Measurements from ENCODE around the gene CDSN.

The CDSN gene

DNA sequence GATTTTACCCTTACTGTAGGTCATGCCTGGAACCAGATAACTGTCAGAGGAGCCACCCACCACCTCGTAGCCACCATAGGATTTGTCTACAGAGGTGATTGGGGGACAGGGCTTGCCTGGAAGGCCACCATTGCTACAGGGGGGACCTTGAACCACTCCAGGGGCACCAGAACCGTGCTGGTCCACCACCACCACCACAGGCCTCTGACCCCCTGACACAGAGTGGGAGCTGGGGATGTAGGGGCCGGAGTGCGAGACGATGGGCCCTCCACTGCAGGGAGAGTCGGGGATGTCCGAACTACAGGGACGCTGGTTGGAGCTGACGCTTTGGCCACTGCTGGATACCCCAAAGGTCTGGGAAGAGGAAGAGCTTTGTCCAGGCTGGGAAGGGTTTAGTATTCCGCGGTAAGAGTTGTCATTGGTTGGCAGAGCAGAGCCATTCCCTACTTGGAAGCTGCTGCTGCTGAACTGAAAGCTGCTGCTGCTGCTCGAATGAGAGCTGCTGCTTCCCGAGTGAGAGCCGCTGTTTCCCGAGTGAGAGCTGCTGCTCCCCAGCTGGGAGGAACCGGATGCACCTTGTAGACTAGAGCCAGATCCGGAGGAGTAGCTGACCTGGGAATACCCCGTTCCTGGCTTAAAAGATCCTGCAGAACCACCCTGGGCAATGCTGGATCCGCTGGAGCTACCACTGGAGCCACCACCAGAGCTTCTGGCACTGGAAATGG, 3.4 kb downstream of the CDSN start:
- DNase-seq (ENCODE audit: low read depth in 4 of 4, low spot score in 1 of 4): no peak

- no peak for DNase-seq (ENCODE audit: low read depth in 4 of 4, low spot score in 1 of 4)
Measured at GRCh38 chr6:31115941-31116560, 4.2 kb downstream of the CDSN start.

DNA sequence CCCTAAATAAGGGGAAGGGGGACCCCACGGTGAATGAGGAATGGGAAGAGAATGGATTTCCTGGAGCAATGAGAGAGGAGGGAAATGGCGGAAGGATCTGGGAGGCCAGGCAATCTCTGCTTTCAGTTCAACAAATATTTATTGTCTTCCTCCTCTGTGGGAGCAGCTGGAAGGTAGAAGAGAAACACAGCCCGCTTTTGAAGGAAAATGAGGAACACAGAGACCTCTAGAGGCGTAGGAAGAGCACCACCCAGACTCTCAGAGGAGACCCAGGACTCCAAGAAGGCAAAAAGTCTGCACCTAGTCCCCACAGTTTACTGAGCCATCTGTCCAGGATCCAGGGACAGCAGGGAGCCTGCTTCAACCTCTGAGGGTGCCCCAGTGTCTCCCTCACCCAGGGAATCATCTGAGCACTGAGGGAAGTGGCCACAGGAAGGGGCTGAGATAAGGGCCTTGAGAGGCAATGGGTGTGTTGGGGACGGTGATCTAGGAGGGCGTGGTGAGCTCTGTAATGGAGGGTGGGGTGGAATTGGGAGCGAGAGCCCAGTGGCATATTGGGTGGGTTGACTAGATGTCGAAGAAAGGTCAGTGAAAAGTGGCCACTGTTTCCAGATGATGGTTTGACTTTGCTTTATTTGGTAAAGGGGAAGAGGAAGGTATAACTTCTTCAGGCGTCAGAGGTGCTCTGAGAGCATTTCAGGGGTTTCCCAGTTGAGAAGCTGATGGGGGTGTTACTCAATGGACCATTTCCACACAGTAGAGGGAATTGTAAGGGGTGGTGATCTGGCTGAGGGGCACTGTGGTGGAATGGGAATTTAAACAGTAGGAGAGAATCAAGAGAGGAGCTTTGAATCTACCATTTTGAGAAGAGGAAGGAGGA, 5.0 kb downstream of the CDSN start:
- DNase-seq (ENCODE audit: low read depth in 4 of 4, low spot score in 1 of 4): no peak

- DNase-seq (ENCODE audit: low read depth in 4 of 4, low spot score in 1 of 4): no peak
Measured at GRCh38 chr6:31114541-31114878, 5.7 kb downstream of the CDSN start, which contains the start of gene PSORS1C1. TSS of gene PSORS1C1 (plus strand) at chr6:31114800. CDS start at chr6:31129633, 14,833 bp downstream.

DNA sequence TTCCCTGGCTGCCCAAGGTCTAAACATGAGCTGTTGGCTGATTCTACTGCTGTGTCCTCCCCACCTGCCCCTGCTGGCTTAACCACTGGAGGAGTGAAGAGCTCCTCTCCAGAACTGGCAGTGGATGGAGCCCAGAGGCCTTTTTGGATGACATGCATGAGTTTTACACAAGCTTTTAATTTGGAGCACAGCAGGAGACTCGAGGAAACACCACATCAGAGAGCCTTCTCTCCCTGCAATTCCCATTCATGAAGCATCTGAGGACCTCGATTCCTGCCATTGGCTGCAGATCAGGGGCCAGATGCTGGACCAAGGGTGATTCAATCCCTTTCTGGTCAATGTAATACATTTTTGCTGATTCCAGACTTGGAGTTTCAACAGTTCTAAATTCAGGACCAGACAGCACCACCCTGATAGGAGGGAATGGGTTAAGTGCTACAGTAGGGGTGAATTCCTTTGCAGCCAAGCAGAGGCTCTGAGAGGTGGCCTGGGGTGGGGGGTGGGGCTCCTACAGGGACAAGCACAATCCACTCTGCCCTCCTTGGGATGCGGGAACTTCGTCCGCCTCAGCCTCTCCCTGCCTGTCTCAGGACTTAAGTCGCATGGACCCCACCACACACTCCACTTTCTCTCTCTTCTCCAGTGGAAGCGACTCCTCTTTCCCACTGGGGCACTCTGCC, 6.2 kb downstream of the CDSN start:
- no peak for DNase-seq (ENCODE audit: low read depth in 4 of 4, low spot score in 1 of 4)

- DNase-seq (ENCODE audit: low read depth in 4 of 4, low spot score in 1 of 4): no peak
Measured at GRCh38 chr6:31112478-31112877, 7.8 kb downstream of the CDSN start, which contains the start of gene C6orf15. TSS of gene C6orf15 (minus strand) at chr6:31112575. CDS start at chr6:31112555, 20 bp downstream.

GRCh38 chr6:31111712-31112111, 8.5 kb downstream of the CDSN start:
- DNase-seq (ENCODE audit: low read depth in 4 of 4, low spot score in 1 of 4): no peak

- DNase-seq (ENCODE audit: low read depth in 4 of 4, low spot score in 1 of 4): no peak
Measured at GRCh38 chr6:31110825-31111582, 9.2 kb downstream of the CDSN start.

- no peak for DNase-seq (ENCODE audit: low read depth in 4 of 4, low spot score in 1 of 4)
Measured at GRCh38 chr6:31107052-31107451, 13.2 kb downstream of the CDSN start.

DNA sequence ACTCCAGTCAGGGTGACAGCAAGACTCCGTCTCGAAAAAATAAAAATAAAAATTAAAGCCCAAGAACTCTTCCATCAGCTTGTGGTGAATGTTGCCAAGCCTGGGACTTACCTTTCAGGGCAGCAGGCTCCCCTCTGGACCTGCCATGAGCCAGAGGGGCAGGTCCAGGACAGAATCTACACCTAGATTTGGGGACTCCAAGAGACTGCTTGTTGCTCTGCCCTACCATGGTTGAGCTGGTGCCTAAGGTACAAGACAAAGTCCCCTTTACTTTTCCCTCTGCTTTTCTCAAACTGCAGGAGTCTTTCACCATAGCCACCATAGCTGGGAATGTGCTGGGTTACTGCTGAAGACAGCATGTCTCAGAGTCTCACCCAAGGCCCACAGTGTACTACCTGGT, 17.1 kb downstream of the CDSN start:
- DNase-seq (ENCODE audit: low read depth in 4 of 4, low spot score in 1 of 4): no peak

DNA sequence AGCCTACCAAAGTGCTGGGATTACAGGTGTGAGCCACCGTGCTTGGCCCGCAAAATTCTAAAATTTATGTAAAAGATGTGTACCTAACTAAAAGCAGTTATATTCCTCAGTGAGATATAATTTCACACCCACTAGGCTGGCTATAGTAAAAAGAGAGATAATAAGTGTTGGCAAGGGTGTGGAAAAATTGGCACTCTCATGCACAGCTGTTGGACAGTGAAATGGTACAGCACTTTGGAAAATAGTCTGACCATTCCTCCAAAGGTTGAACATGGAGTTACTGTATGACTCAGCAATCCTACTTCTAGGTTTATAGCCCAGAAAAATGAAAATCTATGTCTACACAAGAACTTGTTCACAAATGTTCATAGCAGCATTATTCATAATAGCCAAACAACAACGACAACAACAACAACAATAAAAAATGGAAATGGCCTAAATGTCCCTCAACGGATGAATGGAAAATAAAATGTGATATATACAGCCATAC, 21.8 kb downstream of the CDSN start:
- no peak for DNase-seq (ENCODE audit: low read depth in 4 of 4, low spot score in 1 of 4)

GRCh38 chr6:31096656-31097055, 23.6 kb downstream of the CDSN start:
- DNase-seq (ENCODE audit: low read depth in 4 of 4, low spot score in 1 of 4): no peak

DNA sequence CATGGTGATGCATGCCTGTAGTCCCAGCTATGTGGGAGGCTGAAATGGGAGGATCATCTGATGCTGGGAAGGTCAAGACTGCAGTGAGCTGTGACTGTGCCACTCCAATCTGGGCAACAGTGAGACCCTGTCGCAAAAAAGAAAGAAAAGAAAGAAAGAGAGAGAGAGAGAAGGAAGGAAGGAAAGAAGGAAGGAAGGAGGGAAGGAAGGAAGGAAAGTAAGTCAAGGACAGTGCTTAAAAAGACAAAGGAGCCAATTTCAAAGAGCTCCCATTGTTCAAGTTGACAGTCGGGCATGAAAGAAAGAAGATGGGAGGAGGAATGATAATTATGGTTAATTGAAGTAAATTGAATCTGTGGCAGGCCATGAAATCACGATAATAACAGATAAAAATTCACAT, 24.0 kb downstream of the CDSN start:
- no peak for DNase-seq (ENCODE audit: low read depth in 4 of 4, low spot score in 1 of 4)

DNA sequence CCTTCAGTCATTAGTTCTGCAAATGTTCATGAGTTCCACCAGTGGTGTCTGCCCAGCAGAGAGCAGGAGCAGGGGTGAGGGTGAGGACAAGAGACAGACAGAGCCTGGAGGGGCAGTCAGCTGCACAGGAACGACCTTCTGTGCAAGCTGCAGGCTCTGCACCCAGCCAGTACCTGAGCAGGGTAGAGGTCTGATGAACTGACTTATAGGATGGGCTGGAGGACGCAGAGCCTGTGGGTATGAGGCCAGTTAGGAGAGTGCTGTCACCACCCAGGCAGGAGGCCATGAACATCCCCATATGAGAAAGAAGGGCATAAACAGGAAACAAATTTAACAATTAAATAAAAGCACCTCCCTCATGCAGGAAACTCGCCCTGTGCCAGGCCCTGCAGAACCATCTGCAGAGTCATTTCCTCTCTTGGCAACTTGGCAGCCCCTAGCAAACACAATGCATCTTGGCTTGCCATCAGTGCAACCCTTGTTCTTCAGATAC, 25.8 kb downstream of the CDSN start:
- DNase-seq (ENCODE audit: low read depth in 4 of 4, low spot score in 1 of 4): no peak

GRCh38 chr6:31092769-31093505, 27.3 kb downstream of the CDSN start:
- no peak for DNase-seq (ENCODE audit: low read depth in 4 of 4, low spot score in 1 of 4)

GRCh38 chr6:31092238-31092637, 28.0 kb downstream of the CDSN start:
- DNase-seq (ENCODE audit: low read depth in 4 of 4, low spot score in 1 of 4): no peak

DNA sequence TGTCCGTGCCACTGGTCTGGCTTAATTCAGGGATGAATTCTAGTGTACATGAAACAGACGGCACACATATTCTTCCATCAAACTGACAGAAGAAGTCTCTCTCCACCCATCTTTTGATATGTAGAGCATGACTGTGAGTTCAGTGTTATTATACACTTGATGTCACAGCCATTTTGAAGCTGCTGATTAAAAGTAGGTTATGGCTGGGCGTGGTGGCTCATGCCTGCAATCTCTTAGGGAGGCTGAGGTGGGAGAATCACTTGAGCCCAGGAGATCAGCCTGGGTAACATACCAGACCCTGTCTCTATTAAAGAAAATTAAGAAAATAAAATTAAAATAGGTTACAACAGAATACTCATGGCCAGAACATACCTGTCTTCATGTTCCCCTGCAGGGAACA, 28.6 kb downstream of the CDSN start:
- DNase-seq (ENCODE audit: low read depth in 4 of 4, low spot score in 1 of 4): no peak

DNA sequence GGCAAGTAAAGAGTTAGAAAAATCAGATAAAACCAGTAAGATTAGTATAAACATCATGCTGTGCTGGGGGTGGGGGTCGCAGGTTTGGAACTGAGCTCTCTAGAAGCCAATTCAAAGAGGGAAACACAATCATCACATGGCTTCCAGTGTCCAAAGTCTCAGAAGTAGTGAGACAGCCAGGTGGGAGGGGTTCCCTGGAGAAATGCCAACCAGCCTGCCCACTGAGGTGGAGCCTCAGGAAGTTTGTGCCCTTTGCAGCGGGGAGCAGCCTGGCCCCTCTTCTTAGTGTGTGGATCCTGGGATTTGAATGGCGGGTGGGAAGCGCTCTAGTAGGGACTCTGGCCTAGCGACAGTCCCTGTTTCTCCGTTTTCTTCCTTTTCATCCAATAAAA, 29.3 kb downstream of the CDSN start:
- no peak for DNase-seq (ENCODE audit: low read depth in 4 of 4, low spot score in 1 of 4)

- no peak for DNase-seq (ENCODE audit: low read depth in 4 of 4, low spot score in 1 of 4)
Measured at GRCh38 chr6:31090275-31090972, 29.8 kb downstream of the CDSN start.

Data from stimulated activated CD4-positive, alpha-beta T cell treated with anti-CD3 and anti-CD28 coated beads, Interleukin-1b, Interleukin-23, amount 100 ng/mL, for 24 hours (primary cell).